ENCODE measurements around the gene MDM2.

- no peak for TF ChIP-seq PATZ1 (CRISPR knock-in tag; IDR thresholded peaks at IDR 0.05; ENCODE audit: borderline replicate concordance)
- no peak for TF ChIP-seq PPARA (CRISPR knock-in tag; IDR thresholded peaks at IDR 0.05; ENCODE audit: borderline replicate concordance)
- no peak for TF ChIP-seq ARNTL (CRISPR knock-in tag; IDR thresholded peaks at IDR 0.05; ENCODE audit: borderline replicate concordance, low read depth)
- no peak for TF ChIP-seq ZFP30 (CRISPR knock-in tag; IDR thresholded peaks at IDR 0.05)
- TF ChIP-seq ZNF565 (CRISPR knock-in tag; conservative IDR thresholded peaks at IDR 0.05; ENCODE audit: low read depth), result no peak
Measured at GRCh38 chr12:68900241-68900640, 92.3 kb downstream of the MDM2 start.
